ENCODE data around the gene MRPL48. TPM values are rescaled to one million over a fixed set of nuclear protein-coding genes. Genes with fewer than 3 reads are reported as not detected.
"Not testable (repeated sequence)": the region's sequence is repeated elsewhere in the genome, so short reads cannot be mapped to it uniquely, and the experiment has no call there.

Gene MRPL48
- total RNA-seq, 1 donor from 2014 or later: 29.3 TPM

DNA sequence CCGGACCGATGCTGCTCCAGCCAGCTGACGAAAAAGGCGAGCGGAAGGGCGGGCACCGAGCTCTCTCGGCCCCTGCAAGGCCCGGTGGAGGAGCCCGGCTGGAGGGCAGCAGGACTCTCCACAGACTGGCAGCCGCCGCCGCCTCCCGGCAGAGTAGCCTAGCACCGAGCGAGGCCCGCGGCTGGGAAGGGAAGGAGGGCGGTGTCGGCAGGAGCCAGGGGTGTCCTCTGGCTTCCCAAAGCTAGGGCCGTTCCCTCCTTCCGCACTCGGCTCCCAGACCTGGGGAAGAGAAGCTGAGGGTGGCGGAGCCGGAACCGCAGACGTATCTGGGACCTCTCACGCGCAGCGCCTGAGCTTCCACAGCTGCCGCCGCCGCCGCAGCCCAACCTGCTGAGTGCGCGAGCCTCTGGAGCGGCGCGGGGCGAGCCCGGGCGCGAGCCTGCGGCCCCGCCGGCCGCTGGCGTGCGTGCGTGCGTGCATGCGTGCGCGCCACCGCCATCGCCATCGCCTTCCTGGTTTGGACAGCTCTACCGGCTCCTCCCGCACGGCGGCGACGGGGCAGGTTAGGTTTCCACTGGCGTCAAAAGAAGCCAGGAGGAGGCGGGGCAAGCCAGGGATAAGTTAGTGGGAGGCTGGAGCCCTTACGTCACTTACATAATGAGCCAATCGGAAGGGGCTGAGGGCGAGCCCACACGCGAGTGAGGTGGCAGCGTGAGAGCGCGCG lies 26.8 kb upstream of the MRPL48 start, which contains the start of gene RAB6A:
TSS of gene RAB6A (minus strand) at position 396 of the 724 bp plus-strand sequence. CDS start 439 bp downstream, outside the sequence.
- H3K9me3 Mint-ChIP-seq: no peaks in the 10 kb centered on the region
- no peaks in the 10 kb centered on the region for H3K27me3 Mint-ChIP-seq (ENCODE audit: low read depth)
- TF ChIP-seq, protein P1, sequence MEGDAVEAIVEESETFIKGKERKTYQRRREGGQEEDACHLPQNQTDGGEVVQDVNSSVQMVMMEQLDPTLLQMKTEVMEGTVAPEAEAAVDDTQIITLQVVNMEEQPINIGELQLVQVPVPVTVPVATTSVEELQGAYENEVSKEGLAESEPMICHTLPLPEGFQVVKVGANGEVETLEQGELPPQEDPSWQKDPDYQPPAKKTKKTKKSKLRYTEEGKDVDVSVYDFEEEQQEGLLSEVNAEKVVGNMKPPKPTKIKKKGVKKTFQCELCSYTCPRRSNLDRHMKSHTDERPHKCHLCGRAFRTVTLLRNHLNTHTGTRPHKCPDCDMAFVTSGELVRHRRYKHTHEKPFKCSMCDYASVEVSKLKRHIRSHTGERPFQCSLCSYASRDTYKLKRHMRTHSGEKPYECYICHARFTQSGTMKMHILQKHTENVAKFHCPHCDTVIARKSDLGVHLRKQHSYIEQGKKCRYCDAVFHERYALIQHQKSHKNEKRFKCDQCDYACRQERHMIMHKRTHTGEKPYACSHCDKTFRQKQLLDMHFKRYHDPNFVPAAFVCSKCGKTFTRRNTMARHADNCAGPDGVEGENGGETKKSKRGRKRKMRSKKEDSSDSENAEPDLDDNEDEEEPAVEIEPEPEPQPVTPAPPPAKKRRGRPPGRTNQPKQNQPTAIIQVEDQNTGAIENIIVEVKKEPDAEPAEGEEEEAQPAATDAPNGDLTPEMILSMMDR (IDR thresholded peaks at IDR 0.05; ENCODE audit: unreplicated experiment): no peak
- peak within 1 kb of the TSS; percentile 98 for H3K27ac Mint-ChIP-seq
- peak within 1 kb of the TSS; percentile 97 for H3K4me3 Mint-ChIP-seq
- no peaks in the 10 kb centered on the region for H3K36me3 Mint-ChIP-seq
- DNase-seq (ENCODE audit: low spot score in 2 of 2, unreplicated experiment in 2 of 2): peak; percentile 98 to 99
- H3K4me1 Mint-ChIP-seq: peaks cover 26% of the 10 kb centered on the region

DNA sequence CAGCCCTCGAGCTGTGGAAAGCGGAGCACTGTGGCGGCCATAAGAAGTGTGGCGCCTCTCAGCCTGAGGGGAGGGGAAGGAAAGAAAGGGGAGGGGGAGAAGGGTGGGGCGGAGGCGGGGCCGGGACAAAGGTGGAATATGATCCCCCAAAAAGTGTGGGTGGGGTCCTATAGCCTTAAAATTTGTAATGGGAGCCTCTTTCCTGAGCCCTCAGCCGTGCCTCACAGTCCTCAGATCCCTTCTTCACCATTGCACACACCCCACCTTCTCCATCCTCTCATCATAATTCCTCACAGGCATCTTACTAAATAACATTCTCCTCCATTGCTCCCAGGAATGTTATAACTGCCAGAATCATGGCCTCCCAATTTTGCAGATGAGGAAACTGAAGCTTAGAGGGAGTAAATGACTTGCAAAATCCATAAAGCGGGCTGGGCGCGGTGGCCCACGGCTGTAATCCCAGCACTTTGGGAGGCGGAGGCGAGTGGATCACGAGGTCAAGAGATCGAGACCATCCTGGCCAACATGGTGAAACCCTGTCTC lies 26.2 kb upstream of the MRPL48 start:
- DNase-seq (ENCODE audit: low spot score in 2 of 2, unreplicated experiment in 2 of 2): no peak
- H3K36me3 Mint-ChIP-seq: no peaks in the 10 kb centered on the region
- peaks cover 26% of the 10 kb centered on the region for H3K4me1 Mint-ChIP-seq
- H3K4me3 Mint-ChIP-seq: peak overlapping the region; percentile 97
- TF ChIP-seq, protein P1 (IDR thresholded peaks at IDR 0.05; ENCODE audit: unreplicated experiment): no peak
- peak overlapping the region; percentile 98 for H3K27ac Mint-ChIP-seq
- H3K9me3 Mint-ChIP-seq: no peaks in the 10 kb centered on the region
- H3K27me3 Mint-ChIP-seq (ENCODE audit: low read depth): no peaks in the 10 kb centered on the region

DNA sequence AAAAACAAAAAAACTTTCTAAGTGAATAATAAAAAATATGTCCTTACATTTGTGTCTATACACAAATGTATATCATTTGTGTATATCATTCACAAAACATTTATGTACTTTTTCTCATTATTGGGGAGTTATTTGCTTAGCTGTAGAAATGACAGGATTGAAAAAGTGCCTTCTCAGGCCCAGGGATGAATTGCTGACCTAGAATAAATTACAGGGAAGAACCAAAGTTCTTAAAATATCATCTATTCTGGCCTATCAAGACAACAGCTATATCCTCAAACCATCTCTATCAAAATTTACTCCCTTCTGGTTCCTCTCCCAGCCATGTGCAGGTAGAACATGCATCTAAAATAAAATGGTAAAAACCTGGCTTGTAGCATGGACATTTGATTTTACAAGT lies 24.9 kb upstream of the MRPL48 start:
- Mint-ChIP-seq H3K4me3 (no peak overlapping the region), H3K27ac (no peak overlapping the region), H3K4me1 (peaks cover 26% of the 10 kb centered on the region)

DNA sequence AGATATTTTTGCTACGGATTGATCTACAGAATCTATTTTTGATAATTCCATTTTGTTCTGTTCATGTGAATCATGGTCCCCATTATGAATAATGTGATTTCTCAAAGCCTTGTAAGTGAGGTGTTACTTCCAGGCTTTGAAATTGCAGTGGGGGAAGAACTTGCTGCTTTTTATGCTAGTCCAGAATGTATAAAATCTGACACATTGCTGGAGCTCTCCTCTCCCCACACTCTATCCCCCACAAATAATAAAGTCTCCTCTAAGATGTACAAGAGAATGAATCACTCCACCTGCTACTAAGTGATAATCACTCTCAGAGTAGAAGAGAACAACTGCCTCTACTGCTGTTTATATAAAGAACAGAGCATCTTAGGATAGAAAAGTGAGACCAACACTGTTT lies 20.9 kb upstream of the MRPL48 start:
- no peak overlapping the region for H3K4me3 Mint-ChIP-seq
- no peaks in the 10 kb centered on the region for H3K27me3 Mint-ChIP-seq (ENCODE audit: low read depth)
- H3K9me3 Mint-ChIP-seq: no peaks in the 10 kb centered on the region
- DNase-seq (ENCODE audit: low spot score in 2 of 2, unreplicated experiment in 2 of 2): no peak
- peaks cover 5% of the 10 kb centered on the region for H3K4me1 Mint-ChIP-seq
- TF ChIP-seq, protein P1 (IDR thresholded peaks at IDR 0.05; ENCODE audit: unreplicated experiment): no peak
- no peaks in the 10 kb centered on the region for H3K36me3 Mint-ChIP-seq
- H3K27ac Mint-ChIP-seq: no peak overlapping the region

More for the DNA sequence above, 24.9 kb upstream of the MRPL48 start:
- DNase-seq (ENCODE audit: low spot score in 2 of 2, unreplicated experiment in 2 of 2): no peak
- H3K9me3 Mint-ChIP-seq: no peaks in the 10 kb centered on the region
- H3K36me3 Mint-ChIP-seq: no peaks in the 10 kb centered on the region
- TF ChIP-seq, protein P1 (IDR thresholded peaks at IDR 0.05; ENCODE audit: unreplicated experiment): no peak
- no peaks in the 10 kb centered on the region for H3K27me3 Mint-ChIP-seq (ENCODE audit: low read depth)

DNA sequence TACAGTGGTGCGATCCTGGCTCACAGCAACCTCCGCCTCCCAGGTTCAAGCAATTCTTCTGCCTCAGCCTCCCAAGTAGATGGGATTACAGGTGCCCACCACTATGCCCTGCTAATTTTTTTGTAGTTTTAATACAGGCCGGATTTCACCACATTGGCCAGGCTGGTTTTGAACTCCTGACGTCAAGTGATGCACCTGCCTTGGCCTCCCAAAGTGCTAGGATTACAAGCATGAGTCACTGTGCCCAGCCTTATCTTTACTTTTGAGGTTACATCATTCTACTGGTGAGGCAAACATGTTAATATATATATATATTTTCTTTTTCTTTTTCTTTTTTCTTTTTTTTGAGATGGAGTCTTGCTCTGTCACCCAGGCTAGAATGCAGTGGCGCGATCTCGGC lies 16.9 kb upstream of the MRPL48 start:
- not testable (repeated sequence) for H3K27ac Mint-ChIP-seq; H3K9me3 Mint-ChIP-seq; H3K4me3 Mint-ChIP-seq; DNase-seq (ENCODE audit: low spot score in 2 of 2, unreplicated experiment in 2 of 2); H3K4me1 Mint-ChIP-seq; H3K27me3 Mint-ChIP-seq (ENCODE audit: low read depth); H3K36me3 Mint-ChIP-seq

Measured in mesothelial cell of epicardium (in vitro differentiated cells).